SK-N-SH treated with all-trans-retinoic acid at 6 μM for 48 hours (cell line): ENCODE results near the gene NKD2.

Experiments
- ESRRG ChIP-seq: fragments of 250-450 bp; sonication (Bioruptor Pico); IDR thresholded peaks from 2 replicates; pipeline ENCODE4 v1.6.1; 2021; ENCODE audit warnings: mild to moderate bottlenecking
- SNAI2 ChIP-seq: fragments of 250-450 bp; sonication (Bioruptor Pico); IDR thresholded peaks from 2 replicates; pipeline ENCODE4 v1.5.0; 2020; ENCODE audit warnings: mild to moderate bottlenecking, moderate library complexity
- TF ChIP-seq, protein P1 (sequence below): fragments of 250-450 bp; sonication (Bioruptor Pico); IDR thresholded peaks from 2 replicates; pipeline ENCODE4 v1.8.0; 2020; ENCODE audit warnings: mild to moderate bottlenecking, moderate library complexity, borderline replicate concordance

DNA sequence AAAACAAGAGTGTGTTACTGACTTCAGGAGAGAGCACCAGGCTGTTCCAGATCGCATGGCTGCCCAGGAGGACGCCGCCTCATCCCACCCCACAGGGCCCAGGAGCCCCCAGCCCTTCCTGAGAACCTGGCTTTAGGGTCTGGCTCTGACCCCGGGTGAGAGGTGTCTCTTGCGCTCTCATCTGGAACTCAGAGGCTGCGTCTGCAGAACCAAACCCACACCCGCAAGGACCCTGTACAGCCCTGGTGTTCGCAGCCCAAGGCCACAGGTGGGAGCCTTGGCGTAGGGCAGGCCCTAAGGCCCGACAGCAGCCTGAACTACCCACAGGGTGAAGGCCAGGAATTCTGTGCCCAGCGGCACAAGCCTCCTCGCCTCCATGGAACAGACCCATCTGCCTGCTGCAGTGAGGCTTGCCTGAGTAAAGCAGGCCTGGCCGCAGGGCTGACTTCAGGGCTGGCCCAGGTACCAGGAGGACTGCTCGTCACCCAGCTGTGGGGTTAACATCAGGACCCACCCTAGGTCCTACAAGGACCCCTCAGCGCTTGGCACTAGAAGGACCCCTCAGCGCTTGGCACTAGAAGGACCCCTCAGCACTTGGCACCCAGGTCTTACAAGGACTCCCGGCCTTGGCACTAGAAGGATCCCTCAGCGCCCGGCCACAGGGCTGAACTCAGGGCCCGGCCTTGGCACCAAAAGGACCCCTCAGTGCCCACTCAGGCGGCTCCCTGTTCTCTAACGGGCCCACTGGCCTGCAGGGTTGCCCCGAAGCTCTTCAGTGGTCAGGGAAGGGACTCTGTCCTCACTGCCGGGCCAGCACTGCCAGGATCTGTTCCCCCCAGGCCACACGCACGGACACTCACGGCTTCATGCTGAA, 48.2 kb downstream of the NKD2 start:
- TF ChIP-seq ESRRG (CRISPR knock-in tag) (no peak), SNAI2 (CRISPR knock-in tag) (no peak)
- TF ChIP-seq, protein P1, sequence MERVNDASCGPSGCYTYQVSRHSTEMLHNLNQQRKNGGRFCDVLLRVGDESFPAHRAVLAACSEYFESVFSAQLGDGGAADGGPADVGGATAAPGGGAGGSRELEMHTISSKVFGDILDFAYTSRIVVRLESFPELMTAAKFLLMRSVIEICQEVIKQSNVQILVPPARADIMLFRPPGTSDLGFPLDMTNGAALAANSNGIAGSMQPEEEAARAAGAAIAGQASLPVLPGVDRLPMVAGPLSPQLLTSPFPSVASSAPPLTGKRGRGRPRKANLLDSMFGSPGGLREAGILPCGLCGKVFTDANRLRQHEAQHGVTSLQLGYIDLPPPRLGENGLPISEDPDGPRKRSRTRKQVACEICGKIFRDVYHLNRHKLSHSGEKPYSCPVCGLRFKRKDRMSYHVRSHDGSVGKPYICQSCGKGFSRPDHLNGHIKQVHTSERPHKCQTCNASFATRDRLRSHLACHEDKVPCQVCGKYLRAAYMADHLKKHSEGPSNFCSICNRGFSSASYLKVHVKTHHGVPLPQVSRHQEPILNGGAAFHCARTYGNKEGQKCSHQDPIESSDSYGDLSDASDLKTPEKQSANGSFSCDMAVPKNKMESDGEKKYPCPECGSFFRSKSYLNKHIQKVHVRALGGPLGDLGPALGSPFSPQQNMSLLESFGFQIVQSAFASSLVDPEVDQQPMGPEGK (CRISPR knock-in tag), result no peak
